ENCODE data around the gene LMO7.
"Not testable (repeated sequence)": the region's sequence is repeated elsewhere in the genome, so short reads cannot be mapped to it uniquely, and the experiment has no call there.

Gene LMO7

DNA sequence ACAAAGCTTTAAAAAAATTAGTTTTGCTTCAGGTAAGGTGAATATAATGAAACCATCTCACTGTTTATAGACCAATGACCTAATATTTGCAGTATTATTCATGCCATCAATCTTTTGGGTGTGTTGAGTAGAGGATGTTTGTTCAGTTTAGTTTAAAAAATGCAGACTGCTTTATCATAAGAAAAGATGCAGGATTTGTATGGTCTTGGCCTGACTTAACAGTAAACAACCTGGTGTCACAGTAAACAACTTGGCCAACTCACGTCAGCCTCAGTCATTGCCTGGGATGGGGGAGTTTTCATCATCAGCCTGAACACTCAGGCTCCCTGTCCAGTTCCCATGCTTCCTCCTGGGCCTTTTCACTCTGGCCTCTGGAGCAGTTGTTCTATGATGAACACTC lies 55.1 kb downstream of the LMO7 start:
- DNase-seq (ENCODE audit: low read depth): no peak
- no peak overlapping the region for H3K4me3 ChIP-seq (ENCODE audit: low read depth, low read length)
- TF ChIP-seq, protein P1, sequence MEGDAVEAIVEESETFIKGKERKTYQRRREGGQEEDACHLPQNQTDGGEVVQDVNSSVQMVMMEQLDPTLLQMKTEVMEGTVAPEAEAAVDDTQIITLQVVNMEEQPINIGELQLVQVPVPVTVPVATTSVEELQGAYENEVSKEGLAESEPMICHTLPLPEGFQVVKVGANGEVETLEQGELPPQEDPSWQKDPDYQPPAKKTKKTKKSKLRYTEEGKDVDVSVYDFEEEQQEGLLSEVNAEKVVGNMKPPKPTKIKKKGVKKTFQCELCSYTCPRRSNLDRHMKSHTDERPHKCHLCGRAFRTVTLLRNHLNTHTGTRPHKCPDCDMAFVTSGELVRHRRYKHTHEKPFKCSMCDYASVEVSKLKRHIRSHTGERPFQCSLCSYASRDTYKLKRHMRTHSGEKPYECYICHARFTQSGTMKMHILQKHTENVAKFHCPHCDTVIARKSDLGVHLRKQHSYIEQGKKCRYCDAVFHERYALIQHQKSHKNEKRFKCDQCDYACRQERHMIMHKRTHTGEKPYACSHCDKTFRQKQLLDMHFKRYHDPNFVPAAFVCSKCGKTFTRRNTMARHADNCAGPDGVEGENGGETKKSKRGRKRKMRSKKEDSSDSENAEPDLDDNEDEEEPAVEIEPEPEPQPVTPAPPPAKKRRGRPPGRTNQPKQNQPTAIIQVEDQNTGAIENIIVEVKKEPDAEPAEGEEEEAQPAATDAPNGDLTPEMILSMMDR (IDR thresholded peaks at IDR 0.05; ENCODE audit: insufficient read depth, low read depth, low read length, missing control alignments): no peak

DNA sequence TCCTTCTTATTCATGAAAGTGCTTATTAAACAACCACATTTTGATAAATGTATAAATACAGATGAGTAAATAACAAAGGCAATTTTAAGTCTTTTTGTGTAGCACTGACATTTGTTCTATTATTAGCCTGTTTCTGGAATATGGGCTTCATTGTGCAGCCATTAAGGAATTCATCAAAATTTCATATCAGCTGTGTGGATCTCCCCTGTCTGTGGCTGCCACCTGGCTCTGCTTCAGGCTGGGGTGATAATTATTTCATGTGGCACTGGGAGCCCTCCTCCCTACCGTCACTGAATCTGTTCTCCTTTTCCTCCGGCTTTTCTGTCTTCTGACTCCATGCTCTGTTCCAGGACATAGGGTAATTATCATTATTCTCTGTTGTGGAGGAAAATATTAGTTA lies 57.1 kb downstream of the LMO7 start:
- DNase-seq (ENCODE audit: low read depth): no peak
- TF ChIP-seq, protein P1 (IDR thresholded peaks at IDR 0.05; ENCODE audit: insufficient read depth, low read depth, low read length, missing control alignments): no peak
- no peak overlapping the region for H3K4me3 ChIP-seq (ENCODE audit: low read depth, low read length)

DNA sequence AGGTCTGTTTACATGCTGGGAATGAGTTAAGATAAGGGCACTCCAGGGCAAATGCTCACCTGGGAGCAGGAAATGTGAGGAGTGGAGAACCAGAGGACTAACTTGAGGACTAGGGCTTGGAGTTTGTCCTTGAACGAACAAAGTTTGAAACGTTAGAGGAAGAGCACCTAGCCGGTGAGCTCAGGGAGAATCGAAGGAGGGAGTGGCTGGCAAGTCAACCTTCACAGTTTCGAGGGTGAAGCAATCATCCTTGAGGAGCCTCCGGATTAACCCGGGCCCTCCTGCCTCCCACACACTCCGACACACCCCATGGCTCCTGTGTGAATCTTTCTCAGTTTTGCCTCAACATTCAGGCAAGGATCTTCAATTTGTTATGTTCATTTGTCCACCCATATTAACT lies 58.6 kb downstream of the LMO7 start:
- no peak for DNase-seq (ENCODE audit: low read depth)
- TF ChIP-seq, protein P1 (IDR thresholded peaks at IDR 0.05; ENCODE audit: insufficient read depth, low read depth, low read length, missing control alignments): no peak
- no peak overlapping the region for H3K4me3 ChIP-seq (ENCODE audit: low read depth, low read length)

DNA sequence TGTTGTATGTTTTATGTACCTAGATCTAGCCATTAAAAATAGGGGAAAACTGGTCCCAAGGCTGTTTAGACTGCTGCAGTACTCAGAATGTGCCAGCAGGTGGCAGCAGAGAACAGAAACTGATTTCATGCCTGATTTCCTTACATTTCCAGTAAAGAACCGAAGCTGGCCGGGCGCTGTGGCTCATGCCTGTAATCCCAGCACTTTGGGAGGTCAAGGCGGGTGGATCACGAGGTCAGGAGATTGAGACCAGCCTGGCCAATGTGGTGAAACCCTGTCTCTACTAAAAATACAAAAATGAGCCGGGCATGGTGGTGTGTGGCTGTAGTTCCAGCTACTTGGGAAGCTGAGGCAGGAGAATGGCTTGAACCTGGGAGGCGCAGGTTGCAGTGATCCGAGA lies 59.8 kb downstream of the LMO7 start:
- not testable (repeated sequence) for H3K4me3 ChIP-seq (ENCODE audit: low read depth, low read length)
- DNase-seq (ENCODE audit: low read depth): peak; percentile 69
- TF ChIP-seq, protein P1 (IDR thresholded peaks at IDR 0.05; ENCODE audit: insufficient read depth, low read depth, low read length, missing control alignments): peak; percentile 84

DNA sequence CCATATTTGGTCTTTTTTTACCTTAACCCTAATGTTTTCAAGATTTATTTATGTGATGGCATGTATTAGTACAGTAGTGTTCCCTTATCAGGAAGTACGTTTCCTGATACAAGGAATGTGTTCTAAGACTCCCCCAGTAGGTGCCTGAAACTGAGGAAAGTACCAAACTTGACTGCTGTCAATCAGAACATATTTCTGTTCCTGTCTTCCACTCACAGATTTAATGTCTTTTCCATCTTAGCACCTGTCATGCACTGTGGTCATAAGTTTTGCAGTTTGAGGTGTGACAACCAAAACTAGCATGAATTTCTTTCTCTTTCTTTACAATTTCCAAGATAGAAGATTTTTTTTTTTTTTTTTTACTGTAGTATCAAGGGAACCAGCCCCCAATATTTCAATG lies 62.9 kb downstream of the LMO7 start:
- TF ChIP-seq, protein P1 (IDR thresholded peaks at IDR 0.05; ENCODE audit: insufficient read depth, low read depth, low read length, missing control alignments): no peak
- no peak overlapping the region for H3K4me3 ChIP-seq (ENCODE audit: low read depth, low read length)
- no peak for DNase-seq (ENCODE audit: low read depth)

DNA sequence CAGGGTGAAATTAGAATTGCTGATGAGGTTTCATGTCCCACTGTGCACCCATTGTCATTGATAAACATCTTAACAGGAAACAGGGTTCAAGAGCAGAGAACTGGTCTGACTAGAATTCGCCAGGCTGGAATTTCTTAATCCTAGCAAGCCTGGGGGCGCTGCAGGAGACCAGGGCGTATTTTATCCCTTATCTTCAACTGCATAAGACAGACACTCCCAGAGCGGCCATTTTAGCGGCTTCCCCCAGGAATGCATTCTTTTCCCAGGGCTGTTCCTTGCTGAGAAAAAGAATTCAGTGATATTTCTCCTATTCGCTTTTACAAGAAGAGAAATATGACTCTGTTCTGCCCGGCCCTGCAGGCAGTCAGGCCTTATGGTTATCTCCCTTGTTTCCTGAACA lies 63.6 kb downstream of the LMO7 start:
- DNase-seq (ENCODE audit: low read depth); H3K4me3 ChIP-seq (ENCODE audit: low read depth, low read length): not testable (repeated sequence)

DNA sequence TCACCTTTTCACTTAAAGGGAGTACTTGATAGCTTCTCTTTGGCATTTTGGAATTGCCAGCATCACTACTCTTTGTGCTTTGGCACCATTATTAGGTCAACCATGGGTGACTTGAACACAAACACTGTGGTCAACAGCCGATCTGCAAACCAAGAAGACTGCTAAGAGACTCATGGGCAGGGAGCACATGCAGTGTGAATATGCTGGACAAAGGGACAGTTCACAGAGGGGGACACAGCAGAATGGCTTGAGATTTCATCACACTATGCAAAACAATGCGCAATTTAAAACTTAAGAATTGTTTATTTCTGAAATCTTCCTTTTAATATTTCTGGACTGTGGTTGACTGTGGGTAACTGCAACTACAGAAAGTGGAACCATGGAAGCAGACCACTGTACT lies 64.4 kb downstream of the LMO7 start:
- DNase-seq (ENCODE audit: low read depth): no peak
- TF ChIP-seq, protein P1 (IDR thresholded peaks at IDR 0.05; ENCODE audit: insufficient read depth, low read depth, low read length, missing control alignments): no peak
- no peak overlapping the region for H3K4me3 ChIP-seq (ENCODE audit: low read depth, low read length)

Data from GM12865 (cell line).